ENCODE data around the gene ITGB1BP1. TPM values are rescaled to one million over a fixed set of nuclear protein-coding genes. Genes with fewer than 3 reads are reported as not detected.

The ITGB1BP1 gene
- total RNA-seq, 1 experiment from 2014 or later, result 95.1 TPM

GRCh38 chr2:9439536-9439935, 16.2 kb upstream of the ITGB1BP1 start:
- H3K36me3 ChIP-seq, result peaks cover 59% of the 10 kb centered on the region
- peak; percentile 37 for DNase-seq
- no peak overlapping the region for H3K4me3 ChIP-seq
- H3K9me3 ChIP-seq, result no peaks in the 10 kb centered on the region
- no peaks in the 10 kb centered on the region for H3K27me3 ChIP-seq

DNA sequence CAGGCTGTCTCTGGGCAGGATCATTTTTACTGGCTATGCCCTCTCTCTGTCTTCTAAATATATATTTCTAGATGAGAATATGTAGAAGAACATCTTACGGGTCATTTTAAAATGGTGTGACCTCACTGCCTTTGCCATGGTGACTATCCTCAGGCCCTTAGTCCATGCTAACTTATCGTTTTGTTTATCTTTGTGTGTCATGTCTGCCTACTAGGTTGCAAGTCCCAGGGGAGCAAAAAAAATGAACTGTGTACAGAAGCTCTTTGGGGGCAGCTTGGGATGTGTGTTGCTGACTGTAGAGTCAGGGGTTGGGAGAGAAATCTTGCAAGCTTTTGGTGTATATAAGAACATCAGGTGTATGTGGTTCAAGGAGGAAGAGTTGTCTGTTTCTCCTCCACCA, 11.2 kb upstream of the ITGB1BP1 start:
- Histone ChIP-seq H3K27me3 (no peaks in the 10 kb centered on the region), H3K4me3 (no peak overlapping the region), H3K9me3 (no peaks in the 10 kb centered on the region), H3K36me3 (peaks cover 64% of the 10 kb centered on the region)
- no peak for DNase-seq

GRCh38 chr2:9430316-9431293, 7.3 kb upstream of the ITGB1BP1 start:
- Histone ChIP-seq H3K36me3 (peaks cover 50% of the 10 kb centered on the region), H3K4me3 (no peak overlapping the region), H3K27me3 (no peaks in the 10 kb centered on the region), H3K9me3 (no peaks in the 10 kb centered on the region)
- no peak for DNase-seq

DNA sequence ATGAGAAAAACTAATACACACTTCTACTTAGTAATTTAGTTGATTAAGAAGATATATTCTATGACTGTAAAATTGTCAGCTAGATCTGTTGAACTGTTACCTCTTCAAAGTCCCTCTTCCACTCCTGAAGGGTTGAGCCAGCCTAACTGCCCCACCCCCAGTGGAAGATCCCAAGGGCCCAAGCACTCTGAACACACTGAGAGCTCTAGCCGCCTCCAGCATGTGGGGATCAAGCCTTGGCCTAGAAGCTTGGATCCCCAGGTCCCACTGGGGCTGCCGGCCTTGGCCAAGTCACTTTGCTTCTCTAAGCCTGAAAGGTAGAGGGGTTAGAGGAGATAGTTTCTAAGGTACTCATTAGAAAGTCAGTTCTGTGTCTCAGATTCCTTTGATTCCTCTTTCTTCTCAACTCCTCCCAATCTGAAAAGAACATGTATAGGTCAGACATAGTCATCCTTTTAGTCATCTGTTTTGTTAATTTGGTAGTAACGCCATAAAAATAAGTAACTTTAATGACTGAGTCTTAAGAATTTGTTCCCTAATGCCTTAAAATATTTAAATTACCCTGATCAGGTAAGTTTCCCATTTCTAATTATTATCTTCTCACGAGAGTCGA, 5.7 kb upstream of the ITGB1BP1 start:
- Histone ChIP-seq H3K4me3 (no peak overlapping the region), H3K27me3 (no peaks in the 10 kb centered on the region), H3K9me3 (no peaks in the 10 kb centered on the region), H3K36me3 (peaks cover 47% of the 10 kb centered on the region)
- no peak for DNase-seq

GRCh38 chr2:9424447-9425164, 1.3 kb upstream of the ITGB1BP1 start:
- Histone ChIP-seq H3K4me3 (peak overlapping the region; percentile 91), H3K36me3 (peaks cover 17% of the 10 kb centered on the region), H3K27me3 (no peaks in the 10 kb centered on the region), H3K9me3 (no peaks in the 10 kb centered on the region)
- DNase-seq, result no peak

- Histone ChIP-seq H3K9me3 (no peaks in the 10 kb centered on the region), H3K4me3 (peak overlapping the region; percentile 91), H3K27me3 (no peaks in the 10 kb centered on the region), H3K36me3 (peaks cover 14% of the 10 kb centered on the region)
- no peak for DNase-seq
These were observed 569 bp upstream of the ITGB1BP1 start for GRCh38 chr2:9423922-9424272.

- no peaks in the 10 kb centered on the region for H3K9me3 ChIP-seq
- peak; percentile 45 for DNase-seq
- peak overlapping the region; percentile 91 for H3K4me3 ChIP-seq
- no peaks in the 10 kb centered on the region for H3K27me3 ChIP-seq
- peaks cover 20% of the 10 kb centered on the region for H3K36me3 ChIP-seq
These were observed 818 bp downstream of the ITGB1BP1 start for GRCh38 chr2:9422321-9423099.

- H3K4me3 ChIP-seq, result no peak overlapping the region
- H3K36me3 ChIP-seq, result peaks cover 26% of the 10 kb centered on the region
- H3K9me3 ChIP-seq, result no peaks in the 10 kb centered on the region
- no peaks in the 10 kb centered on the region for H3K27me3 ChIP-seq
- DNase-seq, result no peak
These were observed 2.8 kb downstream of the ITGB1BP1 start for GRCh38 chr2:9420495-9420894.

GRCh38 chr2:9419541-9419940, 3.8 kb downstream of the ITGB1BP1 start:
- DNase-seq, result no peak
- H3K4me3 ChIP-seq, result no peak overlapping the region
- no peaks in the 10 kb centered on the region for H3K27me3 ChIP-seq
- H3K36me3 ChIP-seq, result peaks cover 26% of the 10 kb centered on the region
- H3K9me3 ChIP-seq, result no peaks in the 10 kb centered on the region

DNA sequence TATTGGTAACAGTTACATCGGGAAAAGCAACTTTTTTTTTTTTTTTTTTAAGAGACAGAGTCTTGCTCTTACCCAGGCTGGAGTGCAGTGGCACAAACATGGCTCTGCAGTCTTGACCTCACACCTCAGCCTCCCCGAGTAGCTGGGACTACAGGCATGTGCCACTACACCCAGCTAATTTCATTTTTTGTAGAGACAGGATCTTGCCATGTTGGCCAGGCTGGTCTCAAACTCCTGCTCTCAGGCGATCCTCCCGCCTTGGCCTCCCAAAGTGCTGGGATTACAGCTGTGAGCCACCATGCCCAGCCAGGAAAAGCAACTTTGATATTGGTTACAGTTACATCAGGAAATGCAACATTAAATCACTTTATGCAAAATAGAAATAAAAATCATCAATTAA, 4.6 kb downstream of the ITGB1BP1 start:
- Histone ChIP-seq H3K27me3 (no peaks in the 10 kb centered on the region), H3K36me3 (peaks cover 26% of the 10 kb centered on the region), H3K9me3 (no peaks in the 10 kb centered on the region), H3K4me3 (no peak overlapping the region)
- no peak for DNase-seq

GRCh38 chr2:9417725-9418124, 5.6 kb downstream of the ITGB1BP1 start:
- Histone ChIP-seq H3K36me3 (peaks cover 31% of the 10 kb centered on the region), H3K9me3 (no peaks in the 10 kb centered on the region)

GRCh38 chr2:9416962-9417316, 6.4 kb downstream of the ITGB1BP1 start:
- no peak for DNase-seq

More at GRCh38 chr2:9417725-9418124, 5.6 kb downstream of the ITGB1BP1 start:
- no peak for DNase-seq
- H3K27me3 ChIP-seq, result no peaks in the 10 kb centered on the region
- no peak overlapping the region for H3K4me3 ChIP-seq

GRCh38 chr2:9416267-9416961, 6.9 kb downstream of the ITGB1BP1 start:
- DNase-seq, result no peak
- no peaks in the 10 kb centered on the region for H3K9me3 ChIP-seq
- H3K36me3 ChIP-seq, result peaks cover 37% of the 10 kb centered on the region
- no peak overlapping the region for H3K4me3 ChIP-seq
- no peaks in the 10 kb centered on the region for H3K27me3 ChIP-seq

More at GRCh38 chr2:9416962-9417316, 6.4 kb downstream of the ITGB1BP1 start:
- Histone ChIP-seq H3K9me3 (no peaks in the 10 kb centered on the region), H3K4me3 (no peak overlapping the region), H3K27me3 (no peaks in the 10 kb centered on the region), H3K36me3 (peaks cover 37% of the 10 kb centered on the region)

GRCh38 chr2:9415516-9416169, 7.7 kb downstream of the ITGB1BP1 start:
- Histone ChIP-seq H3K36me3 (peaks cover 44% of the 10 kb centered on the region), H3K4me3 (no peak overlapping the region), H3K9me3 (no peaks in the 10 kb centered on the region), H3K27me3 (no peaks in the 10 kb centered on the region)
- DNase-seq, result no peak

- no peak overlapping the region for H3K4me3 ChIP-seq
- no peaks in the 10 kb centered on the region for H3K27me3 ChIP-seq
- H3K36me3 ChIP-seq, result peaks cover 48% of the 10 kb centered on the region
- no peaks in the 10 kb centered on the region for H3K9me3 ChIP-seq
- no peak for DNase-seq
These were observed 10.5 kb downstream of the ITGB1BP1 start for GRCh38 chr2:9412781-9413180.

DNA sequence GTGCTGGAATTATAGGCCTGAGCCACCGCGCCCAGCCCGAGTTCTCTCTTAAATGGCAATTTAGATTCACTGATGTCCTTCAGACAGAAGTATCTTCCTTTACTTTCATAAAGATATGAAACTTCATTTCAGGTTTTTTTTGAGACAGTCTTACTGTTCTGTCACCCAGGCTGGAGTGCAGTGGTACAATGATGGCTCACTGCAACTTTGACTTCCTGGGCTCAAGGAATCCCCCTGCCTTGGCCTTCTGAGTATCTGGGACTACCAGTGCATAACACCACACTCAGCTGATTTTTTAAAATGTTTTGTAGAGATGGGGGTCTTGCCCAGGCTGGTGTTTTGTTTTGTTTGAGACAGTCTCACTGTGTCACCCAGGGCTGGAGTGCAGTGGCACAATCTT, 13.2 kb downstream of the ITGB1BP1 start:
- no peak overlapping the region for H3K4me3 ChIP-seq
- H3K9me3 ChIP-seq, result no peaks in the 10 kb centered on the region
- no peaks in the 10 kb centered on the region for H3K27me3 ChIP-seq
- H3K36me3 ChIP-seq, result peaks cover 54% of the 10 kb centered on the region
- no peak for DNase-seq
